ENCODE measurements around the gene SLC6A19.

The SLC6A19 gene

GRCh38 chr5:1249366-1250280 lies 48.2 kb downstream of the SLC6A19 start (continued):
- TF ChIP-seq, protein P1, sequence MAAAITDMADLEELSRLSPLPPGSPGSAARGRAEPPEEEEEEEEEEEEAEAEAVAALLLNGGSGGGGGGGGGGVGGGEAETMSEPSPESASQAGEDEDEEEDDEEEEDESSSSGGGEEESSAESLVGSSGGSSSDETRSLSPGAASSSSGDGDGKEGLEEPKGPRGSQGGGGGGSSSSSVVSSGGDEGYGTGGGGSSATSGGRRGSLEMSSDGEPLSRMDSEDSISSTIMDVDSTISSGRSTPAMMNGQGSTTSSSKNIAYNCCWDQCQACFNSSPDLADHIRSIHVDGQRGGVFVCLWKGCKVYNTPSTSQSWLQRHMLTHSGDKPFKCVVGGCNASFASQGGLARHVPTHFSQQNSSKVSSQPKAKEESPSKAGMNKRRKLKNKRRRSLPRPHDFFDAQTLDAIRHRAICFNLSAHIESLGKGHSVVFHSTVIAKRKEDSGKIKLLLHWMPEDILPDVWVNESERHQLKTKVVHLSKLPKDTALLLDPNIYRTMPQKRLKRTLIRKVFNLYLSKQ (tag by site-specific recombination; IDR thresholded peaks at IDR 0.05; ENCODE audit: borderline replicate concordance) = no peak
- TF ChIP-seq ZNF558 (tag by site-specific recombination; IDR thresholded peaks at IDR 0.05) (no peak), ZNF155 (tag by site-specific recombination; IDR thresholded peaks at IDR 0.05) (no peak), ZNF138 (tag by site-specific recombination; IDR thresholded peaks at IDR 0.05; ENCODE audit: borderline replicate concordance) (no peak), ZNF433 (tag by site-specific recombination; IDR thresholded peaks at IDR 0.05; ENCODE audit: low read depth) (no peak), ZNF416 (tag by site-specific recombination; IDR thresholded peaks at IDR 0.05) (no peak), ZSCAN23 (tag by site-specific recombination; IDR thresholded peaks at IDR 0.05) (no peak)

GRCh38 chr5:1251678-1252580 lies 50.5 kb downstream of the SLC6A19 start:
- no peaks in the 10 kb centered on the region for H3K4me1 ChIP-seq (ENCODE audit: control insufficient read depth, insufficient read depth, low read length)
- TF ChIP-seq ZNF747 (tag by site-specific recombination; IDR thresholded peaks at IDR 0.05) = no peak
- TF ChIP-seq ZNF239 (tag by site-specific recombination; IDR thresholded peaks at IDR 0.05) = no peak
- TF ChIP-seq GLI4 (tag by site-specific recombination; IDR thresholded peaks at IDR 0.05) = no peak
- no peak for TF ChIP-seq ZBTB48 (tag by site-specific recombination; IDR thresholded peaks at IDR 0.05)
- no peak for TF ChIP-seq ZNF140 (tag by site-specific recombination; IDR thresholded peaks at IDR 0.05)
- TF ChIP-seq, protein P2, sequence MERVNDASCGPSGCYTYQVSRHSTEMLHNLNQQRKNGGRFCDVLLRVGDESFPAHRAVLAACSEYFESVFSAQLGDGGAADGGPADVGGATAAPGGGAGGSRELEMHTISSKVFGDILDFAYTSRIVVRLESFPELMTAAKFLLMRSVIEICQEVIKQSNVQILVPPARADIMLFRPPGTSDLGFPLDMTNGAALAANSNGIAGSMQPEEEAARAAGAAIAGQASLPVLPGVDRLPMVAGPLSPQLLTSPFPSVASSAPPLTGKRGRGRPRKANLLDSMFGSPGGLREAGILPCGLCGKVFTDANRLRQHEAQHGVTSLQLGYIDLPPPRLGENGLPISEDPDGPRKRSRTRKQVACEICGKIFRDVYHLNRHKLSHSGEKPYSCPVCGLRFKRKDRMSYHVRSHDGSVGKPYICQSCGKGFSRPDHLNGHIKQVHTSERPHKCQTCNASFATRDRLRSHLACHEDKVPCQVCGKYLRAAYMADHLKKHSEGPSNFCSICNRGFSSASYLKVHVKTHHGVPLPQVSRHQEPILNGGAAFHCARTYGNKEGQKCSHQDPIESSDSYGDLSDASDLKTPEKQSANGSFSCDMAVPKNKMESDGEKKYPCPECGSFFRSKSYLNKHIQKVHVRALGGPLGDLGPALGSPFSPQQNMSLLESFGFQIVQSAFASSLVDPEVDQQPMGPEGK (tag by site-specific recombination; IDR thresholded peaks at IDR 0.05) = no peak
- TF ChIP-seq ZNF48 (tag by site-specific recombination; IDR thresholded peaks at IDR 0.05) = no peak
- TF ChIP-seq ZNF10 (tag by site-specific recombination; IDR thresholded peaks at IDR 0.05) = no peak
- TF ChIP-seq WT1 (tag by site-specific recombination; IDR thresholded peaks at IDR 0.05) = no peak
- TF ChIP-seq ZBTB1 (tag by site-specific recombination; IDR thresholded peaks at IDR 0.05) = no peak
- TF ChIP-seq, protein P3, sequence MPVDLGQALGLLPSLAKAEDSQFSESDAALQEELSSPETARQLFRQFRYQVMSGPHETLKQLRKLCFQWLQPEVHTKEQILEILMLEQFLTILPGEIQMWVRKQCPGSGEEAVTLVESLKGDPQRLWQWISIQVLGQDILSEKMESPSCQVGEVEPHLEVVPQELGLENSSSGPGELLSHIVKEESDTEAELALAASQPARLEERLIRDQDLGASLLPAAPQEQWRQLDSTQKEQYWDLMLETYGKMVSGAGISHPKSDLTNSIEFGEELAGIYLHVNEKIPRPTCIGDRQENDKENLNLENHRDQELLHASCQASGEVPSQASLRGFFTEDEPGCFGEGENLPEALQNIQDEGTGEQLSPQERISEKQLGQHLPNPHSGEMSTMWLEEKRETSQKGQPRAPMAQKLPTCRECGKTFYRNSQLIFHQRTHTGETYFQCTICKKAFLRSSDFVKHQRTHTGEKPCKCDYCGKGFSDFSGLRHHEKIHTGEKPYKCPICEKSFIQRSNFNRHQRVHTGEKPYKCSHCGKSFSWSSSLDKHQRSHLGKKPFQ (tag by site-specific recombination; IDR thresholded peaks at IDR 0.05) = no peak
- no peak for TF ChIP-seq SCRT1 (tag by site-specific recombination; IDR thresholded peaks at IDR 0.05; ENCODE audit: borderline replicate concordance)
- TF ChIP-seq ZNF610 (tag by site-specific recombination; IDR thresholded peaks at IDR 0.05; ENCODE audit: borderline replicate concordance) = no peak
- H3K4me3 ChIP-seq (ENCODE audit: low read depth, low read length) = no peak overlapping the region
- ChIA-PET POLR2A (no interaction called here), CTCF (no interaction called here)
- no peaks in the 10 kb centered on the region for H3K36me3 ChIP-seq (ENCODE audit: control insufficient read depth in 2 of 2, insufficient read depth in 1 of 2, low read length in 2 of 2)
- H3K27ac ChIP-seq (ENCODE audit: extremely low read depth, low read depth, low read length) = no peak overlapping the region
- no peaks in the 10 kb centered on the region for H3K9me3 ChIP-seq (ENCODE audit: control insufficient read depth, insufficient read depth, low read depth, low read length)
